ENCODE measurements around the gene SLC66A3.

The SLC66A3 gene

GRCh38 chr2:11144738-11145079 is 10.6 kb upstream of the SLC66A3 start:
- no peak for TF ChIP-seq TAF1 (IDR thresholded peaks at IDR 0.05; ENCODE audit: low read depth)
- TF ChIP-seq EGR1 (IDR thresholded peaks at IDR 0.05), result no peak
- TF ChIP-seq MAX (IDR thresholded peaks at IDR 0.05), result no peak
- no peak for TF ChIP-seq TCF12 (IDR thresholded peaks at IDR 0.05; ENCODE audit: low read depth)
- no peak for TF ChIP-seq USF1 (IDR thresholded peaks at IDR 0.05)
- TF ChIP-seq NFIC (IDR thresholded peaks at IDR 0.05), result no peak
- no peak for TF ChIP-seq ZBTB7A (IDR thresholded peaks at IDR 0.05; ENCODE audit: low read depth)
- TF ChIP-seq YY1 (IDR thresholded peaks at IDR 0.05; ENCODE audit: low read depth), result no peak
- no peak for TF ChIP-seq CREB1 (IDR thresholded peaks at IDR 0.05; ENCODE audit: low read depth)
- no peak for TF ChIP-seq REST (IDR thresholded peaks at IDR 0.05; ENCODE audit: low read depth)
- no peak for TF ChIP-seq EP300 (IDR thresholded peaks at IDR 0.05; ENCODE audit: borderline replicate concordance)
- no peak for TF ChIP-seq CEBPB (IDR thresholded peaks at IDR 0.05)
- no peak for TF ChIP-seq RAD21 (IDR thresholded peaks at IDR 0.05; ENCODE audit: low read depth)
- TF ChIP-seq FOXM1 (IDR thresholded peaks at IDR 0.05; ENCODE audit: borderline replicate concordance, low read depth), result no peak
- no peak for TF ChIP-seq TEAD4 (IDR thresholded peaks at IDR 0.05)

GRCh38 chr2:11145350-11145749 is 9.9 kb upstream of the SLC66A3 start:
- TF ChIP-seq USF1 (IDR thresholded peaks at IDR 0.05), result no peak
- TF ChIP-seq NFIC (IDR thresholded peaks at IDR 0.05), result no peak
- TF ChIP-seq RAD21 (IDR thresholded peaks at IDR 0.05; ENCODE audit: low read depth), result no peak
- no peak for TF ChIP-seq REST (IDR thresholded peaks at IDR 0.05; ENCODE audit: low read depth)
- TF ChIP-seq CREB1 (IDR thresholded peaks at IDR 0.05; ENCODE audit: low read depth), result no peak
- TF ChIP-seq MAX (IDR thresholded peaks at IDR 0.05), result no peak
- TF ChIP-seq FOXM1 (IDR thresholded peaks at IDR 0.05; ENCODE audit: borderline replicate concordance, low read depth), result no peak
- no peak for TF ChIP-seq TEAD4 (IDR thresholded peaks at IDR 0.05)
- no peak for TF ChIP-seq ZBTB7A (IDR thresholded peaks at IDR 0.05; ENCODE audit: low read depth)
- TF ChIP-seq CEBPB (IDR thresholded peaks at IDR 0.05), result no peak
- TF ChIP-seq TAF1 (IDR thresholded peaks at IDR 0.05; ENCODE audit: low read depth), result no peak
- no peak for TF ChIP-seq YY1 (IDR thresholded peaks at IDR 0.05; ENCODE audit: low read depth)
- no peak for TF ChIP-seq EP300 (IDR thresholded peaks at IDR 0.05; ENCODE audit: borderline replicate concordance)
- TF ChIP-seq EGR1 (IDR thresholded peaks at IDR 0.05), result no peak
- no peak for TF ChIP-seq TCF12 (IDR thresholded peaks at IDR 0.05; ENCODE audit: low read depth)

- TF ChIP-seq ZBTB7A (IDR thresholded peaks at IDR 0.05; ENCODE audit: low read depth) (no peak), NFIC (IDR thresholded peaks at IDR 0.05) (no peak), CEBPB (IDR thresholded peaks at IDR 0.05) (no peak), TCF12 (IDR thresholded peaks at IDR 0.05; ENCODE audit: low read depth) (no peak), EP300 (IDR thresholded peaks at IDR 0.05; ENCODE audit: borderline replicate concordance) (no peak), YY1 (IDR thresholded peaks at IDR 0.05; ENCODE audit: low read depth) (no peak), MAX (IDR thresholded peaks at IDR 0.05) (no peak), EGR1 (IDR thresholded peaks at IDR 0.05) (no peak), CREB1 (IDR thresholded peaks at IDR 0.05; ENCODE audit: low read depth) (no peak), USF1 (IDR thresholded peaks at IDR 0.05) (no peak), TAF1 (IDR thresholded peaks at IDR 0.05; ENCODE audit: low read depth) (no peak), REST (IDR thresholded peaks at IDR 0.05; ENCODE audit: low read depth) (no peak), RAD21 (IDR thresholded peaks at IDR 0.05; ENCODE audit: low read depth) (no peak)
Measured at GRCh38 chr2:11146076-11146475, 9.2 kb upstream of the SLC66A3 start.

- TF ChIP-seq USF1 (IDR thresholded peaks at IDR 0.05) (no peak), TCF12 (IDR thresholded peaks at IDR 0.05; ENCODE audit: low read depth) (no peak), TEAD4 (IDR thresholded peaks at IDR 0.05) (no peak), REST (IDR thresholded peaks at IDR 0.05; ENCODE audit: low read depth) (no peak)
Measured at GRCh38 chr2:11147263-11147662, 8.0 kb upstream of the SLC66A3 start.

Measured in Ishikawa (cell line).